ENCODE data around the gene FAM9C. TPM values are rescaled to one million over a fixed set of nuclear protein-coding genes. Genes with fewer than 3 reads are reported as not detected.

The FAM9C gene
- total and polyA plus RNA-seq, 9 of the 15 experiments (the other 6 are each of a cell fraction or from before 2014, with no cell fraction given) = not detected

DNA sequence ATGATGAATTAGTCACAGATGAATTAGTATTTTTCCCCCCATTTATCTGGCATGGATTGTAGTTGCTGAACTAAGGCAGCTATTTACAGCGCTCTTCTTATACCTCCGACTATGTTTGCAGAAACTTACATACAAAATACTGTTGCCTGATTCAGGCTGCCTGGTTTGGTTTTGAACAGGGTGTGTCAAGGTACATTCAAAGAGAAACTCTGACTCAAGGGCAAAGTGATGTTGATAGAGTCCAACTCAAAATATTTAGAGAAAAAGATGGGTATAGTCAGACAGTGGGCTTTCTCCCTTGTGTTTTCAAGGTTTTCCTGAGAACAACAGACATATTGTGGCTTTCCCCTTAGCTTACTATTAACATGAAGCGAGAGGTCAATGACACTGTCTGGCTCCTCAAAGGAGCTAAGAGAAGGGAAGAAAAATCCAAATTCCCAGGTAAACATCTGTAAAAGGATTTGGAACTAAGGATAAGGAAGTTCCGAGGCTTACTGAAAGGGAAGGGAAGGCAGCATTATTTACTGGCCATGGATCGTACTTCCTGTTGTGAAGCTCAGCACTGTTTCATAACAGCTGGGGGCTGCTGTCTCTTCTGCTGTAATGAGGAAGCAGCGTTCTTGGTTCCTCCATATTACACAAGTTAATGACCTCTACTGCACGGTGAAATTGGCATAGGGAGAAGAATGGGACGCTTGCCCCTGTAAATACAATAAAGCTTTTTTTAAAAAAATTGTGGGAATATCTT, 30.9 kb downstream of the FAM9C start (continued):
- TF ChIP-seq FOXA3 (CRISPR knock-in tag; conservative IDR thresholded peaks at IDR 0.05 in 1 of 2, IDR thresholded peaks at IDR 0.05 in 1 of 2) = no peak
- no peak for TF ChIP-seq SREBF1 (IDR thresholded peaks at IDR 0.05; ENCODE audit: borderline replicate concordance, low read depth, low read length)
- TF ChIP-seq CEBPG (CRISPR knock-in tag; IDR thresholded peaks at IDR 0.05) = no peak
- TF ChIP-seq CEBPG (tag; conservative IDR thresholded peaks at IDR 0.05 in 1 of 2, IDR thresholded peaks at IDR 0.05 in 1 of 2) = peak; percentile 51 to 55; a peak in 3 of 4 replicates
- no peak for TF ChIP-seq GTF2E2 (tag; IDR thresholded peaks at IDR 0.05)
- no peak for TF ChIP-seq STAT5B (CRISPR knock-in tag; IDR thresholded peaks at IDR 0.05)
- no peak for TF ChIP-seq NFE2L1 (tag; IDR thresholded peaks at IDR 0.05; ENCODE audit: borderline replicate concordance, low read depth)
- 0 out of 2 replicates have a peak, but pooled peaks have one; percentile 18 for TF ChIP-seq ETV1 (tag; conservative IDR thresholded peaks at IDR 0.05; ENCODE audit: low read depth)
- TF ChIP-seq ZNF79 (CRISPR knock-in tag; IDR thresholded peaks at IDR 0.05; ENCODE audit: low read depth) = no peak
- no peak for TF ChIP-seq DIDO1 (tag; IDR thresholded peaks at IDR 0.05; ENCODE audit: low read depth)
- TF ChIP-seq, protein P1, sequence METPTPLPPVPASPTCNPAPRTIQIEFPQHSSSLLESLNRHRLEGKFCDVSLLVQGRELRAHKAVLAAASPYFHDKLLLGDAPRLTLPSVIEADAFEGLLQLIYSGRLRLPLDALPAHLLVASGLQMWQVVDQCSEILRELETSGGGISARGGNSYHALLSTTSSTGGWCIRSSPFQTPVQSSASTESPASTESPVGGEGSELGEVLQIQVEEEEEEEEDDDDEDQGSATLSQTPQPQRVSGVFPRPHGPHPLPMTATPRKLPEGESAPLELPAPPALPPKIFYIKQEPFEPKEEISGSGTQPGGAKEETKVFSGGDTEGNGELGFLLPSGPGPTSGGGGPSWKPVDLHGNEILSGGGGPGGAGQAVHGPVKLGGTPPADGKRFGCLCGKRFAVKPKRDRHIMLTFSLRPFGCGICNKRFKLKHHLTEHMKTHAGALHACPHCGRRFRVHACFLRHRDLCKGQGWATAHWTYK (CRISPR knock-in tag; IDR thresholded peaks at IDR 0.05) = no peak
- TF ChIP-seq, protein P2, sequence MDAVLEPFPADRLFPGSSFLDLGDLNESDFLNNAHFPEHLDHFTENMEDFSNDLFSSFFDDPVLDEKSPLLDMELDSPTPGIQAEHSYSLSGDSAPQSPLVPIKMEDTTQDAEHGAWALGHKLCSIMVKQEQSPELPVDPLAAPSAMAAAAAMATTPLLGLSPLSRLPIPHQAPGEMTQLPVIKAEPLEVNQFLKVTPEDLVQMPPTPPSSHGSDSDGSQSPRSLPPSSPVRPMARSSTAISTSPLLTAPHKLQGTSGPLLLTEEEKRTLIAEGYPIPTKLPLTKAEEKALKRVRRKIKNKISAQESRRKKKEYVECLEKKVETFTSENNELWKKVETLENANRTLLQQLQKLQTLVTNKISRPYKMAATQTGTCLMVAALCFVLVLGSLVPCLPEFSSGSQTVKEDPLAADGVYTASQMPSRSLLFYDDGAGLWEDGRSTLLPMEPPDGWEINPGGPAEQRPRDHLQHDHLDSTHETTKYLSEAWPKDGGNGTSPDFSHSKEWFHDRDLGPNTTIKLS (IDR thresholded peaks at IDR 0.05; ENCODE audit: borderline replicate concordance, low read depth) = no peak
- TF ChIP-seq MECOM (CRISPR knock-in tag; IDR thresholded peaks at IDR 0.05) = no peak
- no peak for TF ChIP-seq ZNF184 (CRISPR knock-in tag; IDR thresholded peaks at IDR 0.05)
- TF ChIP-seq, protein P3, sequence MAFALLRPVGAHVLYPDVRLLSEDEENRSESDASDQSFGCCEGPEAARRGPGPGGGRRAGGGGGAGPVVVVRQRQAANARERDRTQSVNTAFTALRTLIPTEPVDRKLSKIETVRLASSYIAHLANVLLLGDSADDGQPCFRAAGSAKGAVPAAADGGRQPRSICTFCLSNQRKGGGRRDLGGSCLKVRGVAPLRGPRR (CRISPR knock-in tag; IDR thresholded peaks at IDR 0.05) = no peak
- TF ChIP-seq DDX20 (tag; IDR thresholded peaks at IDR 0.05; ENCODE audit: low read depth) = no peak
- TF ChIP-seq, protein P4, sequence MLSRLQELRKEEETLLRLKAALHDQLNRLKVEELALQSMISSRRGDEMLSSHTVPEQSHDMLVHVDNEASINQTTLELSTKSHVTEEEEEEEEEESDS (CRISPR knock-in tag; IDR thresholded peaks at IDR 0.05) = no peak
